GM21825 (cell line): Measurements from ENCODE around the gene KLF11.

Experiments
- ATAC-seq: cut with Tn5 transposase; IDR thresholded peaks from one replicate; pipeline ENCODE4 v1.9.1; 2021; ENCODE audit warnings: mild to moderate bottlenecking, moderate library complexity; ENCODE audit not compliant: unreplicated experiment

Gene KLF11

DNA sequence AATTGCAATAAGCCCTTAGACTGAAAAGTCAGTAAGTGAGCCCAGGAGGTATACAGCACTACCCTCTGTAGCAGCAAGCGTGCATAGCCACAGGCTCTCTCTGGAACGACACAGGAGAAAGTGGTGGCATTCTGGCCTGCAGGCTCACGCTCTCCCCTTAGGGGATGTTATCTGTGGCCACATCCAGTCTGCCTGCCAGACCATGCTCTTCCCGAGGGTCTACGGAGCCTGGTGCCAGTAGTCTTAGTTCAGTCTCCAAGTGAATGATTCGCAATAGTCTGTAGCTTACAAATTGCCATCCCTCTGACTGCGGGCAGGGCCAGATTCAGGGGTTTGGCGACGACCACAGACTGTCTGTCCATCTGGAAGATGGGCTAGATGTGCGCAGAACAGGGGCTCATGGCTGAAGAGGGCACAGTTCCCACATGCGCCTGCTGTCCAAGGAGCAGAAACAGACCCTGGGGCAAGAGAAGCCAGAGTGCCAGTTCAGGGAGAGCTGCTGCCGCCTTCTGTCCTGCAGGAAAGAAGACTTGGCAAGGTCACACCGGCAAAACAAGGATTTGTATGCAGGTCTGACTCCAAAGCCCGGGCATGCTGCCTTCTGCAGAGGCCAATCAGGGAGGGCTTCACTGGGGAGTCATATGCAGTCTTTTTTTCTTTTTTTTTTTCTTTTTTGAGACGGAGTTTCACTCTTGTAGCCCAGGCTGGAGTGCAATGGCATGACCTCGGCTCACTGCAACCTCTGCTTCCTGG lies 3.5 kb upstream of the KLF11 start:
- ATAC-seq: no peak

DNA sequence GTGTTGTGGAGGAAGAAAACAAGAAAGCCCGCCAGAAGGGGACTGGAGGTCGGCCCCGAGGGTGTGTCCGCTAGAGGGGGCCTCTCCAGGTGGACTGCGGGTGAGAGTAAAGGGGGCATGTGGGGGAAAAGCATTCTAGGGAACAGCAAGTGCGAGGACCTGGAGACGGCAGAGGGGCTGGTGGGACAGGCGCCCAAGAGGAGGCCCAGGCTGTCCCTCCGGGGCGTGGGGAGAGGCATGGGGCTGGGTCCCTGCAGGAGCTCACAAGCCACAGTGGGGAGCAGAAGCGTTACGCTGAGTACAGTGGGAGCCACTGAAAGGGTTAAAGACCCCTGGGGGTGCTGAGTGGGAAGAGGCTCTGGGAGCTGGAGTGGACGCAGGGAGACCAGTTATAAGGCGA lies 1.6 kb upstream of the KLF11 start:
- no peak for ATAC-seq

DNA sequence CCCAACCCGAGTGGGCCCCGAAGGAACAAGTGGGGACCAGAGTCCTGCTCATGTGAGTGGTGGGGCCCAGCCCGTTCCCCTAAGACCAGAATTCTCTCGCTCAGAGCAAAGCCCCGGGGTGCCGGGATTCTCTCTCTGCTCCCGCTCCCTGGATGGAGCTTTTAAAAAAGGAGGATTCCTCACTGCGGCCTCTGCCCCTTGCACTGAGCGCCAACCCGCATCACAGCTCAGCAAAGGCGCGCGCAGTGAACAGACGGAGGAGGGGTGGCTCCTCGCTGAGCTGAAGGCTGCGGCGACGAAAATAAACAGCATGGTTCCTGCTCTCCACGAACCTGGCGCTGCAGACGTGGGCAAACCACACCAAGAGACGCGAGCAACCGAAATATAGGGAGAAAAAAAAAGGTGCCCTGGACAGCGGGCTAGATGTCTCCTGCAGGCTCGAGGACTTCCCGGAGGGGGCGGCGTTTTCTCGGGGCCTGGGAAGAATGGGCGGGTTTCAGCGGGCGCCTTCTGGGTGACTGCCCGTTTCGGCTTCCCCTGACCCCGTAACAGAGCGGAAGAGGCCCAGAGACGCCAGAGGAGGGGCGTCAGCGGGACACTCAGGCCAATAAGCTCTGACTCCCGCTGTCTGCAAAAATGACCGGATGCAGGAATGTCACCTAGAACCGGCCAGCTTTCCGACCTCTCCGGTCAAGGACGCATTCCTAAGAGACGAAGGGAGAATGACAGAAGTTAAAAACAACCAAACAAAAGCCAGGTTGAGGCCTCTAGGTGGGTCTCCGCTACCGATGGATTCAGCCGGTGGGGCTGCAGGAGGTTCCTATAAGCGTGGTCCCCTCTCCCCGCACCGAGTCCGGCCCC lies 819 bp upstream of the KLF11 start:
- no peak for ATAC-seq

DNA sequence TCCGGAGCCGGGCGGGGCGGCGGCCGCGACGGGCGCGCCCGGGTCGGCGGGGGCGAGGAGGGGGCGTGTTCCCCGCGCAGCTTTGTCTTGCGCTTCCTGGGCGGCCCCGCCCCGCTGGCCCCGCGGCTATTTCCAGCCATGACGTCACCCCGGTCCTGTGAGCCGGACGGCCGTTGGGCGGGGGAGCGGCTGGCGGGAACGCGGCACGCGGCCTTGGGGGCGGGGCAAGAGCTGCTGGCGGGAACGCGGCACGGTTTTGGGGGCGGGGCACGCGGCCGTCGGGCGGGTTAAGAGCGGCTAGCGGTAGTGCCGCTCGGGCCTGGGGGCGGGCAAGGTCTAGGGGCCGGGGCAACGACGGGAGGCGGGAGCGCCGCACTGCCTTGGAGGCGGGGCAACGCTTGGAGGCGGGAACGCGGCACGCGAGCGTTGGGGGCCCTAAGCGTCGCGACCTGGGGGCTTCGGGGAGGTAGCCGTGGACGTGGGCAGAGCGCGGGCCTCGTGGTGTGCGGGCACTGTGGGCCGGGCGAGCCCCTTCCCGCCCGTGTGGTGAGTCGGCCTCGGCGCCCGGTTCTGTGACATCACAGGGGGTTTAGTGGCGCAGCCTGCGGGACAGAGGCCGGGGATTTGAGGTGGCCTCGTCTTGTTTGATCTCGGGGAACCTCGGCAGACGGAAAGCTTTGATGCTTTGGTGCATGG lies 704 bp downstream of the KLF11 start:
- peak; percentile 52 for ATAC-seq

DNA sequence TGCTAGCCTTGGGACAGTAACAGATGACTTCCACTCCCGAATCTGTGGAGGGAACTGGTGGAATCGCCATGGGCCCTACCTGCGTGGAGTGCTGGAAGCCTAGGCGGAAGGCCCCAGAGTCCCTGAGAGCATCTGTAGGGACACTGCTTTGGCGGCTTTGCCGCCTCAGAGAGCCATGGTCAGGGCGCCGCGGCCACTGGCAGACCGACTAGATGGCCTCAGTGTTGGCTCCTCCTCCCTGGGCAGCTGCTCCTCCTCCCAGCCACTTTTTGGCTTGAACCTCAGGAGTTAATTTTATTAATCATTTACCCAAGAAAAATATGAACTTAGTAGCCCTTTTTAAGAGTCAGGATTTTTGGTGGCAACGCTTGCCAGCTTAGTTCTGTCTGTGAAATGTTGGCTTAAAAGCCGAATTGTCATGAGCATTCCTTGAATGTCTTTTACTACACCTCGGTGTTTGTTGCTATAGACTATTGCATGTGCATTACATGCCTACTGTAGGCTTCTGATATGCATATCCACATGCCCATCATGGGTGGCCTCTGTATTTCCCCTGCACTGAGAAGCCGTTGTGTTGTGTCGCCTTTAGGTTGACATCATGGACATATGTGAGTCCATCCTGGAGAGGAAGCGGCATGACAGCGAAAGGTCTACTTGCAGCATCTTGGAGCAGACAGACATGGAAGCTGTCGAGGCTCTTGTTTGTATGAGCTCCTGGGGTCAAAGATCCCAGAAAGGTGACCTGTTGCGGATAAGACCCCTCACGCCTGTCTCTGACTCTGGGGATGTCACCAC lies 2.4 kb downstream of the KLF11 start:
- ATAC-seq: no peak

DNA sequence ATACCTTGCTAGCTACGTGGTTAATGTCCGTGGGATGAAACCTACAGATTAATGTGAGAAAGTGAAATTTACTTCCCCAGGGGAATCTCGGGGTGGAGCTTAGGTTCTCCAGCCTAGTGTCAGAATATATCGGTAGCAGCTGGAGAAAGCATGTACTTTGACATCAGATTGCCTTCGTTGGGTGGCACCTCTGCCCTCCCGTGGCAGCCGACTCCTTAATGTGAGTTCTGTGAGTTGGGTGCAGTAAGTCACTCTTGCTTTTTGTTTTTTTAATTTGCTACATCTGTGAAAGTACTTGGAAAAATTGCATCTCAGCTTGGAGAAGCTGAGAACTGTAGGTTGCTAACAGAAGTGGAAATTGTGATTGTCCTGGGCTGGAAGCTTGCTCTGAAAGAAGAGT lies 3.6 kb downstream of the KLF11 start:
- no peak for ATAC-seq

DNA sequence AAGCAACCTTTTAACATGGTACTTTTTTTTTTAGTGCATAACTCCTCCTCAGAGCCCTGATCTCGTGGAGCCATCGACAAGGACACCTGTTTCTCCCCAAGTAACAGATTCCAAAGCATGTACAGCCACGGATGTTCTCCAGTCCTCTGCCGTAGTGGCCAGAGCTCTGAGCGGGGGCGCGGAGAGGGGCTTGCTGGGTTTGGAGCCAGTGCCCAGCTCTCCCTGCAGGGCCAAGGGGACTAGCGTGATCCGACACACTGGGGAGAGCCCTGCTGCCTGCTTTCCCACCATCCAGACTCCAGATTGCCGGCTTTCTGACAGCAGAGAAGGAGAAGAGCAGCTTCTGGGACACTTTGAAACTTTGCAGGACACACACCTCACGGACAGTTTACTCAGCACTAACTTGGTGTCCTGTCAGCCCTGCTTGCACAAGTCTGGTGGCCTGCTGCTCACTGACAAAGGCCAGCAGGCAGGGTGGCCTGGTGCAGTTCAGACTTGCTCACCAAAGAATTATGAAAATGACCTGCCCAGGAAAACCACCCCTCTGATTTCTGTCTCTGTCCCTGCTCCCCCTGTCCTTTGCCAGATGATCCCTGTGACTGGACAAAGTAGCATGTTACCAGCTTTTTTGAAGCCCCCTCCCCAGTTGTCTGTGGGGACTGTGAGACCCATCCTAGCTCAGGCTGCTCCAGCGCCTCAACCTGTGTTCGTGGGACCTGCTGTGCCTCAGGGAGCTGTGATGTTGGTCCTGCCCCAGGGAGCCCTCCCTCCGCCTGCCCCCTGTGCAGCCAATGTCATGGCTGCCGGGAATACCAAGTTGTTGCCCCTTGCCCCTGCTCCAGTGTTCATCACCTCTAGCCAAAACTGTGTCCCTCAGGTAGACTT lies 4.5 kb downstream of the KLF11 start:
- ATAC-seq: no peak

DNA sequence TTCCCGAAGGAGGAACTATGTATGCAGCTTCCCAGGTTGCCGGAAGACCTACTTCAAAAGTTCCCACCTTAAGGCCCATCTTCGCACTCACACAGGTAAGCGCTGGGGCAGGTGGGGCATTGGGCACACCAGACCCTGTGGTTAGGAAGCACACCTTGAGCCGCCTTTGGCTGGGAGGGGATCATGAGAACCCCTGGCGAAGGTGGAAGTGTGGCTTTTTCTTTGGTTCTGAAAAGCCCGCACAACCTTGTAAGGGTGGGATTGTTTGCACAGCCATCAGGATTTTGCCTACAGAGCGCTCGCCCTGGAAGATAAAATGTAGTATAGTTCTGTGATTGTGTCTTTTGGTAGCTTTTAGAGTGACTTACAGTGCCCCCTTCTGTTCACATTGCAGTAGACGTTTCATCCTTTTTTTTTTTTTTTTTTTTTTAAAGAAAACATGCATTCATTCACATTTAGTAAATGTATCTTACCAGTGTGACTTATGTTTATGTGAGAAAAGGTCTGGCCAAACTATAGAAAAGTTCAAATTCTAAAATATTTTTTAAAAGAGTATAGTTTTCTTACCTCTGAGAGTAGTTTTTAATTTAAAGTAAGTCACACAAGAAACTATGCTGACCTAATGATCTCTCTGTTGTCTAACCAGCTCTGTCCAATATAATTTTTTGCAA lies 5.3 kb downstream of the KLF11 start:
- ATAC-seq: no peak

DNA sequence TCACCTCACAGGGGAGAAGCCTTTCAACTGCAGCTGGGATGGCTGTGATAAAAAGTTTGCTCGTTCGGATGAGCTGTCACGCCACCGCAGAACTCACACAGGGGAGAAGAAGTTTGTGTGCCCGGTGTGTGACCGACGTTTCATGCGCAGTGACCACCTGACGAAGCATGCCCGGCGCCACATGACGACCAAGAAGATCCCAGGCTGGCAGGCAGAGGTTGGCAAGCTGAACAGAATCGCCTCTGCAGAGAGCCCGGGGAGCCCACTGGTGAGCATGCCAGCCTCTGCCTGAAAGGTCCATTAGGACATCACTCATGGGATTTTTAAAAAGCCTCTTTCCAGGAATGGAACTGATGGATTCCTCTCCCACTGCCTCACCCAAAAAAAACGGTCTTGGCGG lies 8.9 kb downstream of the KLF11 start:
- no peak for ATAC-seq

DNA sequence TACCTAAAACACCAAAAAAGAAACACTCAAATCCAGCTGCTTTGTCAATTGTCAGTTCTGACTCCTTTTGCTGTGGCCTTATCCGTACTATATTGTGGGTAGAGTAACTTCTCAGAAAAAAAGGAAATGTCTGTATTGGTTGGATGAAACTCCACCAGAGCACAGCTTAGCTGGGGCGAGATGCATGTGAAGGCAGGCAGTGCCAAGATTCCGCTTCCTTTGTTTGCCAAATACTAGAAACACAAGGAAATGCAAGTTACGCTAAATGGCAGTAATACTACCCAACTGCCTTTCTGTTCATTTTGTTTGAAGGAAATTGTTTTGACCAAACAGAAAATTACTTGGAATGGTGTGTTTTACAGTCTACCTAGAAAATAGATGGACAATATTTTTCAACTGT lies 10.0 kb downstream of the KLF11 start:
- no peak for ATAC-seq

DNA sequence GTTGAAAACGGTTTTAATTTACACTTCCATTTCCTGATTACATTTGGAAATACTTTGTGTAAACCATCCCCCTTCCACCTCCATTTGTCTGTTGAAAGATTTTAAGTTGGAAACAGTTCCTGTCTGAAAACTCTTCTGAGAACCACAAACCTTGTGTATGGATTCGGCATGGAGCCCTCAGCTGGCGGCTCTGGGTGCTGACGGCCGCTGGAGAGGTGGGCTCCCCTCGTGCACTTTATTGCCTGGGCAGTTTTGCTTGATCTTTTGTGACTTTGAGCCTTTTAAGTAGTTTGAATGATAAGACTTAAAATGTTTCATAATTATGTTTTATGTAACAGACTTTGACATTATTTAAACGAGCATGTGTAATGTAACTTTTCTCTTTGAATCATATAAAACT lies 11.1 kb downstream of the KLF11 start:
- ATAC-seq: no peak

DNA sequence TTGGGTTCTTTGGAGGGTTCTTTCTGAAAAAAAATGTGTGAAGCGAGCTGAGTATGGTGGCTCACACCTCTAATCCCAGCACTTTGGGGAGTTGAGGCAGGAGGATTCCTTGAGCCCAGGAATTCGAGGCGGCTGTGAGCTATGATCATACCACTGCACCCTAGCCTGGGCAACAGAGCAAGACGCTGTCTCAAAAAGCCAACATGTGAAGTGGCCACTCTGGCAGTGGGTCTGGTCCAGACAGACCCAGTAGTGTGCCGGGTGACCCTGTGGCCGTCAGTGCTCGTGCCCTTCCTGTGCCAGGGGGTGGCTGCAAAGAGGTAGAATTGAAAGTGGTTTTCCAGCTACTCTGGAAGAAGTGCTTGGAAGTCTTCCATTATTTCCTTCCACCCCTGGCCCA lies 11.6 kb downstream of the KLF11 start:
- no peak for ATAC-seq

DNA sequence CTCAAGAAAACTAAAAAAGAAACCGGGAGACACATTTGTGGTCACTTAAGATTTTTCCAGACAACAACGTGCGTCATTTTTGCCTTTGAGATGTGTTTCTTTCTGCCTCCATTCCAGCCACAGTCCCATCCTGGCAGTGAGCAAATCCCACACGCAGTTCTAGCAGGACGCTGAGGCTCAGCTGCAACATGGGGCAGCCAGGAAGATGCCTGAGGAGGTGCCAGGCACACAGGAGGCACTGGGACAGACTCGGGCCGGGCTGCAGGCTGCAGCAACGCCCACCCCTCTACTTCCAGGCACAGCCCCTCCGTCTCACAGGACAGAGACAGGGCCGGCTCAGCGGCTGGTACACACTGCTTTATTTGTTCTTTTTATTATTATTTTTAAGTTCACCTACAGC lies 13.1 kb downstream of the KLF11 start:
- no peak for ATAC-seq

DNA sequence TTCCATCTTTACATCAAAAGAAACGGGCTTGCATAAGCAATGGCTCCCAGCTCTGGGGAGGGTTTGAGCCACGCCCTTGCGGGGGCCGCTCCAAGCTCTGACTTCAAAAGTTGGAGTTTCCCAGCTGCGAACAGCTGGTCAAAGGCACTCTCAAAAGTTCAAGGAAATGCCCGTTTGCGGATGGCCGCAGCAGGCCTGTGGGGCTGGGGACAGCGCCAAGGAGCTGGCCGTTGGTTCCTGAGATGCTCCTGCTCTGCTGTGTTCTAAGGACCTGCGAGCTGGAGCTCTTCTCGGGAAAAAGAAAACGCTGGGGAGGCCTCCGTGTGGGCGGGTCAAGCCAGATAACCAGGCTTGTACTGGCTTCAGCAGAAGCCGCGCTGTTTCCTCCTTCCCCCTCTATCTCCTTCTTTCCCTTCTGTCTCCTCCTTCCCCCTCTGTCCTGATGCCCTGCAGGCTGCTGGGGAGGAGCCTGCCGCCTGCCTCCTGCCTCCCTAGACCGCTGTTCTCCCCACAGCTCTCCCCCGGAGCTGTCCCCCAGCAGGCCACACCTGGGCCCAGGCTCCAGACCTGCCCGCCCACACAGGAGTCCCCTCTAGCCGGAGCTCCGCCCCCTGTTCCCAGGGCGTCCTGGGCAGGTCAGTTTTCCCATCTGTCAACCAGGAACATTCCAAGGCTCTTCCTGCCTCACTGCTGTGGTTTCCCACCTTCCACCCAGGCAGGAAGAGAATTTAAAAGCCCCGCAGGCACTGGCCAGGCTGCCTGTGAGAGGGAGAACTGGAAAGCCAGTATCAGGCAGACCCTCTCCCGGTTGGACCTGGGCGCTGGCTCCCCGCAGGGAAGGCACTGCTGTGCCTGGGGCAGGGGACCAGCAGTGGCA lies 14.1 kb downstream of the KLF11 start:
- no peak for ATAC-seq

DNA sequence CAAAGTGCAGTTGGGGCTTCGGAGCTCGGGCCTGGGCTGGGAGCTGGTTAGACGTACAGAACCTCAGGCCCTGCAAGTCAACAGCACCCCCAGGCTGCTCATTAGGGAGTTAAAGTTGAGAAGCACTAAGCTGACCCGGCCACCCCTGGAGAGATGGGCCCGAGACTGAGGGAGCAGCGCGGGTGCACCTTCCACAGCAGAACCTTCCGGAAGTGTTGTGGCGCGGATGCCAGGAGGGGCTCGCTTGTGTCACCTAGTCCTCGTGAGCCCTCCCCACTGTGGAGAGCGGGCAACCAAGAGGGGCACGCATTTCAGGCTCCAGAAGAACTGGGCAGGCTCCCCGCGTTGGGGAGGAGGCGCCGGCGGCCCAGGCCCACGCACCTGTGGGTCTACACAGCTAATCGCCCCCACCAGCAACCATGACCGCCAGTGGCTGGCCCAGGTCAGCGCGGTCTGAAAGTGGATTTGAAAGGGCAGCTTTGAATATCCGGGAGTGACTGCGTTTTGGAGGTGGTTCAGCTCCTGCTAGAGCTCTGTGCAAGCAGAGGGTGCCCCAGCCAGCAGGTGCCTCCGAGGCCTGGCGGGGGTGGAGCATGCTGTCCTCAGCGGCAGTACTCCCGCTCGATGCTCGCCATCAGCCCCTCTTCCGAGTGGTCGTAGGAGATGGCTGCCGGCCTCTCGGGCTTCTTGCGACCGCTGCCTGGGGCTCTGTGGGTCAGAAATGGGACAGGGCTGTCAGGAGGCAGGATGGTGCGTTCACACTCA lies 15.1 kb downstream of the KLF11 start:
- no peak for ATAC-seq

DNA sequence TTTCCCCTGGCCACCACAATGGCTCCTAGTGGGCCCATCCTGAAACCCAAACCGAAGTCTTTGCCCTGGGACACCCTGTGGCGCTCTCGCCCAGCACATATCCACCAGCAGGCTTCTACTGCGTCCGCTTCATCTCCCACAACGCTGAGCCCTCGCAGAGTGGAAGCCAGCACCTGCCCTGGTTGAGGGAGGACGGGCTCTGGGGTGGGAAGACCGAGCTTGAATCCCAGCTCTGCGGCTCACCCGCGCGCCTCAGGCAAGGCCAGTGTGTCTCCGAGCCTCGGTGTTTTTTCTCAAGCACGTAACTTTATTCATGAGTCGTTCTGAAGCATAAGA lies 15.6 kb downstream of the KLF11 start:
- no peak for ATAC-seq

DNA sequence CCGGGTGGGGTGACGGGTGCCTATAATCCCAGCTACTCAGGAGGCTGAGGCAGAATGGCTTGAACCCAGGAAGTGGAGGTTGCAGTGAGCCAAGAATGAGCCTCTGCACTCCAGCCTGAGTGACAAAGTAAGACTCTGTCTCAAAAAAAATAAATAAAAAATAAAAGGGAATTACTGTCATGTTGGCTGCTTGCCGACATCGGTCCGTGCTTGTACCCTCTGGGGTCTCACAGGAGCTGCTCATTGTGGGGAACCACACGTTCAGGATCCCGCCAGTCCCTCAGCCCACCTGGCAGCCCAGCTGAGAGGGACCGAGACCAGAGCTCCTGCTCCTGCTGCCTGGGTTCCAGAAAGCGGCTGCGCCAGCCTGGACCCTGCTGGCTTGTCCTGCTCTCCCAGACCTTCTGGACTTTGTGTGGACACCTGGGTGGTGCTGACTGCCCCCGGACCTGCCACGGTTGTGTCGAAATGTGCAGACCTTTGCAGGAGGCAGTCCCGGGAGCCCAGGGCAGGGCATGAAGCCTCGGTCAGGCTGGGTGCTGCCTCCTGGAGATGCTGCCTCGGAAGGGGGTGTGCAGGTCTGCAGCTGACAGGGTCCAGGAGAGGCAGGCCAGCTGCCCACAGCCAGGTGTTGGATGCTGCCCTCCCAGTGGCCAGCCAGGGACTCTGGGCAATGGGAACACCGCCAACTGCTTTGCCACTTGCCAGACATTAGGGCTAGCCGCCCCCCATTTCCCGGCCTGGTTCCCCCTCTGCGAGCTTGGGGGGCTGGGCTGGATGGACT lies 16.4 kb downstream of the KLF11 start:
- no peak for ATAC-seq
